SIG-M5 treated with dmso at 0.1 percent for 504 hours (cell line): ENCODE results near the gene HPRT1.
A peak's percentile ranks its signal among the peaks of the same experiment; 100 is the strongest.

Experiments
- DNase-seq: peaks from one replicate; lab custom pipeline; 2025; ENCODE audit not compliant: unreplicated experiment; lab: John Stamatoyannopoulos, UW

Gene HPRT1

DNA sequence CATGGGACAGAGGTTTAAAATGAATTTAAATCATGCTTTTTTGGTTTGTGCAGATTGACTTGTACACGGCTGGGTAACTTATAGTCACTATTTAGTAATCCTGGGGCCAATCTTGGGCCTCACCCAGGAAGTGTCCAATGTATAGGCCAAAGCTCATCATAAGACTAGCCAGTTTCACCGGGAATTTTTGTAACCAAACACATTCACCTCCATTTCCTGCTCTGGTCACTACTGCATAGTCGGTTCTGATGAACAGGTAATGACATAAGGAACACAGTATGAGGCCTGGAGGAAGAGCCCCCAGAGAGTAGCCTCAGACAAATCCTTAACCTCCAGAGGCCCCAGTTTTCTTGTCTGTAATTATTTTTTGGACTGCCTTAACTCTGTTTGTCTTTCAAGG, 81.9 kb downstream of the HPRT1 start:
- no peak for DNase-seq

DNA sequence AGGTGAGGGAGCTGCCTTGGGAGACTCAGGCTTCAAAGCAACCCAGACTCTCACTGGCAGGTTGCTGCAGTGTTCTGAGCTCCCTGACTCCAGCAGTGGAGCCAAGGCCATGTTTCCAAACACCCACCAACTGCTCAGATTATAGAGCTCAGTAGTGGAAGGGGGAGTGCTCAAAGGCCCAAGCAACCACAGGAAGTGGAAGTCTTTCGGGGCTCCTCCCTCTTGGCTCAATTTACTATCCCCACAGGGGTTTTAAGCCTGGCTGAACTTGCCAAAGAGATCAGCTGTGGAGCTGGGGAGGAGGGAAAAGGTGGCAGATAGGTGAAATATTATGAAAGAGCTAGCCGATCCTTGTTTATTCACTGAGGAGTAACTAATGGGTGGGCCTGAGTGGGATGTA, 82.5 kb downstream of the HPRT1 start:
- DNase-seq: peak; percentile 40

DNA sequence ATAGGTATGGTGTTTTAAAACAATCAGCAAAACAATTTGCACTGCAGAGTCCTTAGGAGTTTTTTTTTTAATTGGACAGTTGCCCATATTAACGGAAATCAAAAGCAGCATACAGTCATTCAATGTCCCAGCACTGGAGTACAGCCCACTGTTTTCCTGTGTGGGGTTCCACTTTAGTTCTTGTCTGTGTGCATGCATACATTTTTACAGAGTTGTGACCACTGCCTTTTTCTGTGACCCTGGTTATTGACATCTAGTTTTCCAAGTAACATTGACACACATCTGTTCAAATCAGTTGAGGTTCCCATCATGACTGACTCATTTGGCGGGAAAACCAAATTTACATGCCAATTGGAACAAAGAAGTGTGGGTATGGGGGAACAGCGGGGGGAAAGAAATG, 83.3 kb downstream of the HPRT1 start:
- no peak for DNase-seq

- no peak for DNase-seq
Observed at GRCh38 chrX:134544135-134544512, 84.2 kb downstream of the HPRT1 start.

DNA sequence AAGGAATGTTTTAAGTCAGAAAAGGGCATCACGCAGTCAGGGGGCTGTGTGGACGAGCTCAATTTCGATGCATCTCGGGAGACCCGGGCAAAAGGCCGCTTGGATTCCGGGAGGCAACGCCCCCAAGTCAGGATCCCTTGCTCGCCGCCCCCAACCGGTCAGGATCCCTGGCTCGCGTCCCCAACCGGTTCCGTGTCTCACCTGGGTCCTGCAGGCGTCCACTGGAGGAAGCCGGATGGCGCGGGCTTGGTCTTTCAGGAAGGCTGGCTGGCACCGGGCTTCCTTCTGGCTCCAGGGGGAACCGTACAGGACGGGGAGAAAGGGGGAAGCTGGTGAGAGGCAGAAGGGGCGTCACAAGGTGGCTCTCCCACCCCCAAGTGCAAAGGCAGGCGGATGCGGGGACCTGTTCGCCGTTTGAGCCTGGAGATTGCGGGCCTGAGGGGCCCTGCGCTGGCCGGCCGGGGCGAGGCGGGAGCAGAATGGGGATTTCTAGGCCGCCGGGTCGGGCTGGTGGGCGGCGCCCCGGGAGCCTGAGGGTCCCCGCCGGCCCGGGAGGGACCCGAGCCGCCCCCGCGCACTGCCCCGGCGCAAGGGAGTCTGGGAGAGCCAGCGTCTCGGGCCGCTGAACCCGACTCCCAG, 84.7 kb downstream of the HPRT1 start:
- DNase-seq: no peak

GRCh38 chrX:134545510-134545909, 85.5 kb downstream of the HPRT1 start:
- DNase-seq: no peak

DNA sequence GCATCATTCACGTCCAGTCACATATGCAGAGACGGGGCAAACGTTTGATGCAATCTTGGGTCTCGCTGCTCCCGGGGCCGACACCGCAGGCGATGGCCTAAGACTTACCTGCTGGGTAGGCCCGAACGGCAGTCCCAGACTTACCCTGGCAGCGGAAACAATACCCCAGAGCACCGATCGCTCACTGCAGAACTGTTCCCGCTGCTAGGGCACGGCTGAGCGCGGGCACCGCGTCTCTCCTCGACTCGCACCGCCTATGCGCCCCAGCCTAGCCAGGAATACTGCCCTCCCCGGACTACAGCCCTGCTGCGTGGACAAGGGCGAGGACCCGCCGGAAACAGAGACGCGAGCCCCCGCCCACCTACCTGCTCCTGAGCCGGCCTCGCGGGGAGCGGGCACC, 86.2 kb downstream of the HPRT1 start:
- no peak for DNase-seq

DNA sequence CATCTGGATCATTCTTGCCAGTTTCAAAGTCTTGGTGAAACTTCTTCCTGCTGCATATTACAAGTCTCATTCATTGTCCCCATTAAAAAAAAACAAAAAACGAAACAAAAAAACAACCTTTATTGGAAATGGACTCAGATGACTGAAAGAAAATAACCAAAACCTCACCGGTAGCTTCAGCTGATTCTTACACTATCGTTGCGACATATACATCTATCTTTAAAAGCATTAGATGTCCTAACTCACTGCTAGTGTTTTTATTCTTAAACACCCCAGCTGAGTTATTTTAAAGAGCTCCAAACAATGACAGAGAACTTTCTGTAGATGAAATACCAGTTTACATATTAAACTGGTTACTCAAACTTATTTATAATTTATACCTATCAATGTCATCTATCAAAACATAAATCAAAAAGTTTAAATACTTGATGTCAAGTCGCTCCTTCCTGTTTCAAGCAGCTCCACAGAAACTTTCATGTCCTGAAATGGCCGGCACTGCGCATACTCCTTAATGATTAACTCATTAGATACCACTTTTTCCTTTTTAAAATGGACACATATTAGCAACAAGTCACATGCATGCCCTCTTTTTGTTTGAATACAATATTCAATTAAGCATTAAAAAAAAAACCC, 87.2 kb downstream of the HPRT1 start:
- no peak for DNase-seq

- DNase-seq: peak; percentile 49
Observed at GRCh38 chrX:134548257-134549201, 88.6 kb downstream of the HPRT1 start.
